Chondrocyte (in vitro differentiated cells): ENCODE data around the gene TRPM8. TPM values are rescaled to one million over a fixed set of nuclear protein-coding genes. Genes with fewer than 3 reads are reported as not detected.

Experiments
- DNase-seq: peaks from one replicate; pipeline ENCODE4 v3.0.0; 2021; ENCODE audit warnings: mixed read lengths, low spot score
- H3K27ac Mint-ChIP-seq: one replicate; pipeline ENCODE4 v1.8.0; 2021; ENCODE audit warnings: mild to moderate bottlenecking, moderate library complexity, mixed read lengths; ENCODE audit not compliant: unreplicated experiment
- H3K27me3 Mint-ChIP-seq: 2 replicates; pipeline ENCODE4 v1.8.0; 2021; ENCODE audit warnings: low read depth, mixed read lengths
- H3K36me3 Mint-ChIP-seq: 2 replicates; pipeline ENCODE4 v1.8.0; 2021; ENCODE audit warnings: low read depth, mixed read lengths
- H3K4me1 Mint-ChIP-seq: 2 replicates; pipeline ENCODE4 v1.8.0; 2021; ENCODE audit warnings: low read depth, mild to moderate bottlenecking, mixed read lengths
- H3K4me3 Mint-ChIP-seq: one replicate; pipeline ENCODE4 v1.8.0; 2021; ENCODE audit warnings: mild to moderate bottlenecking, moderate library complexity, mixed read lengths; ENCODE audit not compliant: unreplicated experiment
- H3K9me3 Mint-ChIP-seq: 2 replicates; pipeline ENCODE4 v1.8.0; 2021; ENCODE audit warnings: low read depth, mixed read lengths
- CTCF ChIP-seq: fragments of 200-600 bp; sonication (generic); IDR thresholded peaks from 2 replicates; pipeline ENCODE4 v1.5.0; 2021; ENCODE audit warnings: antibody characterized with exemption, mild to moderate bottlenecking, moderate library complexity
- total RNA-seq: library from RNA; stranded (reverse); gene quantifications from 3 replicates; pipeline ENCODE4 v1.2.1, GENCODE V29; 2021

TRPM8 gene
- total RNA-seq, 1 donor from 2014 or later, result 0.15 TPM

DNA sequence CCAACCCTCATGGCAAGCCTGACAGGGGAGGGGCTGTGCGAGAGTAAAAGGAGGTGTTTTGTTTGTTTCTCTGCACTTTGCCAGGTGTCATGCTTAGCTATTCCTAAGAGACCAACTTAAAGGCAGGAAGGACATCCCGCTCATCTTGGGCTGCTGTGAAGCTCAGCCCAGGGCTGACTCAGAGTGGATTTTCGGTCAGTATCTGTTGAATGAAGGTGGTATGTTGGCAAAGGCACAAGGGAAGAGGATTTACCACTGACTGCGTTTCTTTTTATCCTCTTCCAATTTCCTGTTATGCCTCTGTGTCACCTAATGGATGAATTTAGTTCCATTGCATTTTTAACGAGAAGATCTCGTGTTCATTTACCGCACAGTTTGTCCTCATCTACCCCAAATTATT, 18.9 kb downstream of the TRPM8 start:
- Mint-ChIP-seq H3K27me3 (peaks cover 52% of the 10 kb centered on the region), H3K36me3 (no peaks in the 10 kb centered on the region), H3K27ac (no peak overlapping the region), H3K4me1 (no peaks in the 10 kb centered on the region), H3K9me3 (no peaks in the 10 kb centered on the region), H3K4me3 (no peak overlapping the region)
- DNase-seq, result no peak
- TF ChIP-seq CTCF, result no peak

DNA sequence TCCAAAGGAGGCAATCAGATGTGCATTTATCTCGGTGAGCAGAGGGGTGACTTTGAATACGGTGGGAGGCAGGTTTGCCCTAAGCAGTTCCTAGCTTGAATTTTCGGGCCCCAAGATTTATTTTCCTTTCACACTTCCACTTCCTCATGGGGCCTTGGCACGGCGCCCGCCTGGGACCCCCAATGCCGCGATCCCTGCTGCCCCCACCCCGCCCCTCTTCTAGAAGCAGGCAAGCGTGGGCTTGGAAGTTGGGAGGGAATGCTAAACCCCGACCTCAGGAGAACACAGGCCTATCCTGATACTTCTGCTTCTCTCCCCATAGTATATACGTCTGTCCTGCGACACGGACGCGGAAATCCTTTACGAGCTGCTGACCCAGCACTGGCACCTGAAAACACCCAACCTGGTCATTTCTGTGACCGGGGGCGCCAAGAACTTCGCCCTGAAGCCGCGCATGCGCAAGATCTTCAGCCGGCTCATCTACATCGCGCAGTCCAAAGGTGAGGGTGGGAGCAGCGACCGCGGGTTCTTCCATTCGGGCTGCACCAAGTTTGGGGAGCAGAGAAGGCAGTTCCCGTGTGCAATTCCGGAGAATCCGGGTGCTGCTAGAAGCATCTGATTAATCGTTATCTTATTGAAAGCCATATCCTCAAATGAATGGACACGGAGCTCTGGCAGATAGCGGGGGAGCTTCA, 21.6 kb downstream of the TRPM8 start:
- Mint-ChIP-seq H3K9me3 (peaks cover 3% of the 10 kb centered on the region), H3K27ac (no peak overlapping the region), H3K4me1 (no peaks in the 10 kb centered on the region), H3K36me3 (peaks cover 2% of the 10 kb centered on the region), H3K27me3 (peaks cover 36% of the 10 kb centered on the region), H3K4me3 (peak overlapping the region; percentile 24)
- TF ChIP-seq CTCF, result no peak
- DNase-seq, result no peak

GRCh38 chr2:233940376-233941276, 23.5 kb downstream of the TRPM8 start:
- DNase-seq, result no peak
- no peak overlapping the region for H3K27ac Mint-ChIP-seq
- H3K4me1 Mint-ChIP-seq, result no peaks in the 10 kb centered on the region
- TF ChIP-seq CTCF, result no peak
- no peak overlapping the region for H3K4me3 Mint-ChIP-seq
- peaks cover 16% of the 10 kb centered on the region for H3K9me3 Mint-ChIP-seq
- peaks cover 25% of the 10 kb centered on the region for H3K27me3 Mint-ChIP-seq
- H3K36me3 Mint-ChIP-seq, result peaks cover 7% of the 10 kb centered on the region

DNA sequence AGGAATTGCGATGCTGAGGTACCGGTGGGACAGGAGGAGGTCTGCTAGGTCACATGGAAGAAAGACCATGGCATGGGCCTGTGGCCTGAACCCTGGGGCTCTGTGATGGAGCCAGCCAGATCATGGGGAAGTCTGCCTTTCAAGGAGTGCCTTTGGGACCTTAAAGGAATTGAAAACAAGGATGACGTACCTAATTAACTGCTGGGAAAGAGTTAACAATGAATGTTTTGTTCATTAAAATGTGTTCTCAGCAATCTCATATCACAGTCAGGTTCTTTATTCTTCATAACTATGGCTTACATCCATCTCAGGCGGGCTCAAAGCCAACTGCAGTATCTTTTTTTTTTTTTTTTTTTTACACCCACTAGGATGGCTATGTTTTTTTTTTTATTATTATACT, 25.6 kb downstream of the TRPM8 start:
- Mint-ChIP-seq H3K4me3 (no peak overlapping the region), H3K4me1 (no peaks in the 10 kb centered on the region), H3K27ac (no peak overlapping the region), H3K9me3 (peaks cover 18% of the 10 kb centered on the region), H3K36me3 (peaks cover 7% of the 10 kb centered on the region), H3K27me3 (peaks cover 32% of the 10 kb centered on the region)
- TF ChIP-seq CTCF, result no peak
- DNase-seq, result no peak

GRCh38 chr2:233944269-233944668, 27.1 kb downstream of the TRPM8 start:
- Mint-ChIP-seq H3K4me1 (no peaks in the 10 kb centered on the region), H3K4me3 (no peak overlapping the region), H3K27ac (no peak overlapping the region), H3K36me3 (peaks cover 7% of the 10 kb centered on the region), H3K27me3 (peaks cover 28% of the 10 kb centered on the region), H3K9me3 (peaks cover 18% of the 10 kb centered on the region)
- no peak for DNase-seq
- no peak for TF ChIP-seq CTCF
